GM12872 (cell line): ENCODE measurements around the gene MAPKAP1.

Source experiments
- TF ChIP-seq, protein P1 (sequence below): IDR thresholded peaks from 3 replicates; pipeline ENCODE4 v1.5.1; 2011; ENCODE audit warnings: low read depth, mild to moderate bottlenecking, low read length, moderate library complexity; ENCODE audit not compliant: insufficient read depth

Gene MAPKAP1

DNA sequence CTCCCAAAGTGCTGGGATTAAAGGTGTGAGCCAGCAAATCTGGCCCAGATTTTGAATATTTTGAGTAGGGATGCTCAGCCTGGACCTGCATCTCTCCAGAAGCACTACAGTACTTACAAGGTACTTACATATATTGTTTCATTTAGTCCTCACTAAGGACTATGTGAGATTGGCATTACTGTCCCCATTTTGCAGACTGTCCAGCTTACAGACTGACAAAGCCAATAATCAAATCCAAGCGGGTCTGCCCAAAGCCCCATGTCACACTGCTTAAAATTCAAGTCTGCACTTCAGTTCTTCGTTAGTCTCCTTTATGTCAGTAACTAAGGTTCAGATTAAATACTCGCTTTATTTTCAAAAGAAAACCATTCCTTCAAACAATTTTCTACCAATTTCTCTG is 7.1 kb downstream of the MAPKAP1 start:
- TF ChIP-seq, protein P1, sequence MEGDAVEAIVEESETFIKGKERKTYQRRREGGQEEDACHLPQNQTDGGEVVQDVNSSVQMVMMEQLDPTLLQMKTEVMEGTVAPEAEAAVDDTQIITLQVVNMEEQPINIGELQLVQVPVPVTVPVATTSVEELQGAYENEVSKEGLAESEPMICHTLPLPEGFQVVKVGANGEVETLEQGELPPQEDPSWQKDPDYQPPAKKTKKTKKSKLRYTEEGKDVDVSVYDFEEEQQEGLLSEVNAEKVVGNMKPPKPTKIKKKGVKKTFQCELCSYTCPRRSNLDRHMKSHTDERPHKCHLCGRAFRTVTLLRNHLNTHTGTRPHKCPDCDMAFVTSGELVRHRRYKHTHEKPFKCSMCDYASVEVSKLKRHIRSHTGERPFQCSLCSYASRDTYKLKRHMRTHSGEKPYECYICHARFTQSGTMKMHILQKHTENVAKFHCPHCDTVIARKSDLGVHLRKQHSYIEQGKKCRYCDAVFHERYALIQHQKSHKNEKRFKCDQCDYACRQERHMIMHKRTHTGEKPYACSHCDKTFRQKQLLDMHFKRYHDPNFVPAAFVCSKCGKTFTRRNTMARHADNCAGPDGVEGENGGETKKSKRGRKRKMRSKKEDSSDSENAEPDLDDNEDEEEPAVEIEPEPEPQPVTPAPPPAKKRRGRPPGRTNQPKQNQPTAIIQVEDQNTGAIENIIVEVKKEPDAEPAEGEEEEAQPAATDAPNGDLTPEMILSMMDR: no peak

DNA sequence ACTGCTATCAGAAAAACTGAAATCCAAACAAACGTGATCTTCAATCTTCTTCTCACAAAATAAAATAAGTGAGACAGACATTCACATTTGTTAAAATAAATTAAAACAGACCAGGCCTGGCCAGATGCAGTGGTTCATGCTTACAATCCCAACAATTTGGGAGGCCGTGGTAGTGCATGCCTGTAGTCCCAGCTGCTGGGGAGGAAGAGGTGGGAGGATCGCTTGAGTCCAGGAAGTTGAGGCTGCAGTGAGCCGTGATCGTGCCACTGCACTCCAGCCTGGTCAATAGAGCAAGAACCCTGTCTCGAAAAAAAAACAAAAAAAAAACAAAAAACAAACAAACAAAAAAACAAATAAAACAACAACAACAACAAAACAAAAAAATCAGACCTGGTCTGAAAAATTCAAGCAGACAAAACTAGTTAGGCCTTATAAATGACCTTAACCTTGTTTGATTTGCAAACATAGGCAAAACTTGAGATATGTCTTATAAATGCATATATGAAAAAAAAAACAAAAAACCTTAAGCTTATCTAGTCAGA is 10.8 kb downstream of the MAPKAP1 start:
- TF ChIP-seq, protein P1: no peak

DNA sequence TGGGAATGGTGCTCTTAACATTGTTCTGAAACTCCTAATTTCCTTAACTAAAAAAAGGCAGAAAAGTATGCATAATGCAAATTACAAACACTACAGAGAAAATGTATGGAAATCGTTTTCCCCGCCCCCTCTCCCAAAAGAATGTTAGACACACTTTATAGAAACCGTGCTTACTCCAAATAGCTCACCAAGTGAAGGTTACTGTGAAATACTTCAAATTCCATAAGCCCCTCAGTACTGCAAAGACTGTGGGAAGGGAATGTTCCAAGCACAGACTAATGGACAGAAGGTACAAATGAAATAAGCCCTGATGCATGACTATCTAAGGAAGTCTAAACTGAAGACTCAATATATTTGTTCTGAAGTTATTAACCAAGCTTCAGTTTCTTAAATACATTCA is 12.5 kb downstream of the MAPKAP1 start:
- TF ChIP-seq, protein P1: no peak

DNA sequence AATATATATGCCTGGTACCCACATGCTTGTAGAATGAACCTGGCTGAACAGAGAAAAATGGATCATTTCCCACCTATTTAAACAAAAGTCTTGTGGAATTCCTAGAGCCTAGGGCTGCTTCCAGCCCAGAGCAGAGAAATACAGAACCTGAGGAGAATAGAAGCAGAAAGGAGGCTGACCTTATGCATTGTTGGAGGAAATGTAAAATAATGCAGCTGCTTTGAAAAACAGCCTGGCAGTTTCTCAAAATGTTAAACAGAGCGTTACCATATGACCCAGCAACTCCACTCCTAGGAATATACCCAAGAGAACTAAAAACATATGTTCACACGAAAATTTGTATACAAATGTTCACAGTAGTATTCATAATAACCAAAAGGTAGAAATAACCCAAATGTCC is 15.1 kb downstream of the MAPKAP1 start:
- TF ChIP-seq, protein P1: no peak

DNA sequence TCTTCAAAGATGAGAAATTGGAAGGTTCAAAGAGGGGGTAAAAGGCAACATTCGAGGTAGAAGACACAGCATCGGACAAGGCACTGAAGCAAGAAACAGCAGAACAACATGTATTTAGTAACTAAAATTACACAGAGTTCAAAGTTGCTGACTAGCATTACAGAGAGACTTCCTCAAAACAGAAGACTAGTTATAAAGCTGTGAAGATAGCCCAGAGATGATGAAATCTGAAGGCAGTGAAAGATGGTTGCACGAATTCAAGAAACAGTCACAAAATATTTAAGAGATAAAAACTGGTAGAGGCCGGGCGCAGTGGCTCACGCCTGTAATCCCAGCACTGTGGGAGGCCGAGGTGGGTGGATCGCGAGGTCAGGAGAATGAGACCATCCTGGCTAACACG is 16.3 kb downstream of the MAPKAP1 start:
- TF ChIP-seq, protein P1: no peak

DNA sequence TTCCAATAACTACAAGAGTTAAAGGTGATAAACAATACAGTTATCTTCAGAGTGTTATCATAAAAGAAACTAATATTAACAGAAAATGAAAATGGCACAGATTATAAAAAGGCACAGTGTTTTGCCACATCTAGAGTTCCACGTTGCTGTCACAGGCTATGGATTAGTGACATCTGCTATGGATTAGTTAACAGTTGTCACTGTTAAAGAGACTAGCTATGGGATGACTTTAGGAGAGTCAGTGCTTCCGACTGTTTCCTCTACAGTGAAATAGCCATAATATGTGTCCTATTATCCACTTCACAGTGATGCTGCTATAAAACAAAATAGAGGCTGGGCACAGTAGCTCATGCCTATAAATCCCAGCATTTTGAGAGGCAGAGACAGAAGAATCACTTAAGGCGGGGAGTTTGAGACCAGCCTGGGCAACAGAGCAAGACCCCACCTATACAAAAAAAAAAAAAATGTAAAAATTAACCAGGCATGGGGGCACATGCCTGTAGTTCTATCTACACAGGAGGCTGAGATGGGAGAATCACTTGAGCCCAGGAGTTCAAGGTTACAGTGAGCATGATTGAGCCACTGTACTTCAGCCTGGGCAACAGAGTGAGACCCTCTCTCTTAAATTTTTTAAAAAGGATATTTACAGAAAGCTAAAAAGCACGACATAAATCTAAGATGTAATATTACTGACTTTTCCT is 19.7 kb downstream of the MAPKAP1 start:
- TF ChIP-seq, protein P1: no peak

DNA sequence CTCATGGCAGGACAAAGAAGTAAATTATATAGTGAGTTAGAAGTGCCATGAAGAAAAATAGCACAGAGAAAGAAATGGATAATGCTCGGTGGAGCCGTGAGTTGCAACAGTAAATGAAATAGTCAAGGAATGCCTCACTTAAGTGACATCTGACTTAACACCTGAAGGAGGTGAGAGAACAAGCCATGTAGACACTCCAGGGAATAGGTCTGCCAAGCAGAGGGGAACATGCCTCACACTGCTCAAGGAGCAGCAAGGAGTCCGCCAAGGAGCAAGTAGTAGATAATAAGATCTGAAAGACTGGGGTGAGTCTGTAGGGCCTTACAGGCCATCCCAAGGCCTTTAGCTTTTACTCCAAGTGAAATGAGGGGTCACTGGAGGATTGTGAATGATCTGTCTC is 21.8 kb downstream of the MAPKAP1 start:
- TF ChIP-seq, protein P1: no peak
